ENCODE data around the gene IGSF3.
"Not testable (repeated sequence)": the region's sequence is repeated elsewhere in the genome, so short reads cannot be mapped to it uniquely, and the experiment has no call there.

IGSF3 gene

DNA sequence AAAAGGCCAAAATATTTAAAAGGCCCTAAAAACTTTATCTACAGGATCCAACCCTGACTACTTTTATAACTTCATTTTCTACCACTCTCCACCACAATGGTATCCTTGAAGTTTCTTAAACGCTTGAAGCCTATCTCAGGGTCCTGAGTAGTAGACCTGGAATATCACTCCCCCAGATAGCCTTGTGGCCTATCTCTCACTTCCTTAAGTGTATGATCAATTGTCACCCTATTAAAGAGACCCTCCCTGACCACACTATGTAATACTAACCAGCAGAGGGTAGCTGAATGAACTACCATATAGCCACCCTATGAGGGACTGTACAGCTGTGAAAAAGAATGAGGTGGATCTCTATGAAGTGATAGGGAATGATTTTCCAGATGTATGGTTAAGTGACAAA, 102.3 kb downstream of the IGSF3 start:
- H3K27ac ChIP-seq = no peak overlapping the region
- TF ChIP-seq, protein P1, sequence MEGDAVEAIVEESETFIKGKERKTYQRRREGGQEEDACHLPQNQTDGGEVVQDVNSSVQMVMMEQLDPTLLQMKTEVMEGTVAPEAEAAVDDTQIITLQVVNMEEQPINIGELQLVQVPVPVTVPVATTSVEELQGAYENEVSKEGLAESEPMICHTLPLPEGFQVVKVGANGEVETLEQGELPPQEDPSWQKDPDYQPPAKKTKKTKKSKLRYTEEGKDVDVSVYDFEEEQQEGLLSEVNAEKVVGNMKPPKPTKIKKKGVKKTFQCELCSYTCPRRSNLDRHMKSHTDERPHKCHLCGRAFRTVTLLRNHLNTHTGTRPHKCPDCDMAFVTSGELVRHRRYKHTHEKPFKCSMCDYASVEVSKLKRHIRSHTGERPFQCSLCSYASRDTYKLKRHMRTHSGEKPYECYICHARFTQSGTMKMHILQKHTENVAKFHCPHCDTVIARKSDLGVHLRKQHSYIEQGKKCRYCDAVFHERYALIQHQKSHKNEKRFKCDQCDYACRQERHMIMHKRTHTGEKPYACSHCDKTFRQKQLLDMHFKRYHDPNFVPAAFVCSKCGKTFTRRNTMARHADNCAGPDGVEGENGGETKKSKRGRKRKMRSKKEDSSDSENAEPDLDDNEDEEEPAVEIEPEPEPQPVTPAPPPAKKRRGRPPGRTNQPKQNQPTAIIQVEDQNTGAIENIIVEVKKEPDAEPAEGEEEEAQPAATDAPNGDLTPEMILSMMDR (conservative IDR thresholded peaks at IDR 0.05) = no peak

DNA sequence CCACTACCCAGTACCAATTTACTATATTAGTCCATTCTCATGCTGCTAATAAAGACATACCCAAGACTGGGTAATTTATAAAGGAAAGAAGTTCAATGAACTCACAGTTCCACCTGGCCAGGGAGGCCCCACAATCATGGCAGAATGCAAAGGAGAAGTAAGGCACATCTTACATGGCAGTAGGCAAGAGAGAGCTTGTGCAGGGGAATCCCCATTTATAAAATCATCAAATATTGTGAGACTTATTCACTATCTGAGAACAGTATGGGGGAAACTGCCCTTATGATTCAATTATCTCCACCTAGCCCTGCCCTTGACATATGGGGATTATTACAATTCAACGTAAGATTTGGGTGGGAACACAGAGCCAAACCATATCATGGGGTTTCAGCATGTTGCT, 103.1 kb downstream of the IGSF3 start:
- no peak overlapping the region for H3K27ac ChIP-seq
- TF ChIP-seq, protein P1 (conservative IDR thresholded peaks at IDR 0.05) = no peak

DNA sequence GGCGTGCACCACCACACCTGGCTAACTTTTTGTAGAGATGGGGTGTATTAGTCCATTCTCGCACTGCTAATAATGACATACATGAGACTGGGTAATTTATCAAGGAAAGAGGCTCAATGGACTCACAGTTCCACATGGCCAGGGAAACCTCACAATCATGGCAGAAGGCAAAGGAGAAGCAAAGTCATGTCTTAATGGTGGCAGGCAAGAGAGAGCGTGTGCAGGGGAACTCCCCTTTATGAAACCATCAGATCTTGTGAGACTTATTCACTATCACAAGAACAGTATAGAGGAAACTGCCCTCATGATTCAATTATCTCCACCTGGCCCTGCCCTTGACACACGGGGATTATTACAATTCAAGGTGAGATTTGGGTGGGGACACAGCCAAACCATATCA, 105.1 kb downstream of the IGSF3 start:
- not testable (repeated sequence) for H3K27ac ChIP-seq

DNA sequence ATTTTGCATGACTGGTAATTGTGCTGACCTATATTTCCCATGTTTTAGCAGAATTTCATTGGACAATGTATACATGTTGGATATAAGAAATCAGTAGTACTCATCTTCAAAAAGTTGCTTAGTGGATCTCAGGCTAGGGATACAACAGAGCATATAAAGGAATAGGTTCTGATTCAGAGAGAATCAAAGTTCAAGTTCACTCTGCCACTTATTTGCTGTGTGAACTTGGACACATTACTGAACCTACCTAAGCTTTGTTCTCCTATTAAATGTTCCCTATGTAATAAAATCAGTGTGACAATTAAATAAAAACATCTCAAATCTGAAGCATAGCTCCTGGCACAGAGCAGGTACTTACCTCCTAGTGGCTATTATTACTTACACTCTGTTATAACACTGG, 106.0 kb downstream of the IGSF3 start:
- TF ChIP-seq, protein P1 (conservative IDR thresholded peaks at IDR 0.05) = no peak
- H3K27ac ChIP-seq = no peak overlapping the region

DNA sequence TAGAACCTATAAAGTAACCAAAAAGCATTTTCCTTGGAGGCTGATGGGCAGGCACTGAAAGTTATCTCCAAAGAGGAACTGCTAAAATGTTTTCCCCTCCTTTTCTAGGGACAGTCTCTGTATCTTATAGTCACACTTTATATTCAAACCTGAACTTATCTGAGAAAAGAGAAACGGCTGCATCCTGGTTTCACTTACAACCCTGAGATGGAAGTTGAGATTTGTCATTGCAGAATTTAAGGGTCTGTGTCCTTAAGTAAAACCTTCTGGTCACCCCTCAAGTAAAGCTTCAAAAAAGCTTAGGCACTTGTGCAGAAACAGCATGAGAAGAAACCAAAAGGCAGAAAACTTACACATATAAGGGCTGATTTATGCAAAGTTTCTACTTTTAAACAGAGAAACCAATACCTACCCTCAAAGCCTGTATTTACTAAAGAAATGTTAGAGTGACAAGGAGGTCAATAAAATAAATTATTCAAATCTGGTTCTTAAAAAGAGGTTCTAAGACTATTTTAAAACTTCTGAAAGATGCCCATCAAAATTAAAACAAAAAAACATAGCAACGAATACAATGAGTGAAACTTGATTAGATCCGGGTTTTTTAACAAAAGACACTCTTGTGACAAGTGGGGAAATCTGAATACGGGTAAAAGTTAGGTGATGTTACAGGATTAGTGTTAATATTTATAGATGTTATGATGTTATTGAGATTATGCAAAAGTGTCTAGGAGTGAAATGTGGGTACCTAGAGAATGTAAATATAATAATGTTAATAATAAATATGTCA, 106.6 kb downstream of the IGSF3 start:
- TF ChIP-seq, protein P1 (conservative IDR thresholded peaks at IDR 0.05) = no peak
- H3K27ac ChIP-seq = no peak overlapping the region

DNA sequence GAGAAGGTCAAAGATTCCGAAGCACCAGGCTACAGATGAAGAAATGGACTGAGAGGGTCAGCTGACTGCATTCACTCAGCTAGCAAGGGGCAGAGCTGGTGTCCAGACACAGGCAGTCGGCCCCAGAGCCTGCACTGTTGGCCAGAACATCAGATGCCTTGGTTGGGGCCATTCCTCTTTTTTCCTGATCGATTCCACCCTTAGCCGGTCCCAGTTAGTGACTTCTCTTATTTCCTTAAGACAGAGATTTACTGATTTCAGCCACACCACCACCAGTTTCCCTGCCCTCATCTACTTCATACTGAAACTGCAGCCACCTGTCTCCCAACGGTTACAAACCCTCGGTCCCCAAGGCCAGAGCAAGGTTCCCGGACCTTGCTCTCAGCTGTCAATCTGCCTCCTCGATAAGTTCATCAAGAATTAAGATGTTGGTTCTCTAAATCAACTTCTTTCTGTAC, 108.2 kb downstream of the IGSF3 start:
- no peak overlapping the region for H3K27ac ChIP-seq
- TF ChIP-seq, protein P1 (conservative IDR thresholded peaks at IDR 0.05) = no peak

DNA sequence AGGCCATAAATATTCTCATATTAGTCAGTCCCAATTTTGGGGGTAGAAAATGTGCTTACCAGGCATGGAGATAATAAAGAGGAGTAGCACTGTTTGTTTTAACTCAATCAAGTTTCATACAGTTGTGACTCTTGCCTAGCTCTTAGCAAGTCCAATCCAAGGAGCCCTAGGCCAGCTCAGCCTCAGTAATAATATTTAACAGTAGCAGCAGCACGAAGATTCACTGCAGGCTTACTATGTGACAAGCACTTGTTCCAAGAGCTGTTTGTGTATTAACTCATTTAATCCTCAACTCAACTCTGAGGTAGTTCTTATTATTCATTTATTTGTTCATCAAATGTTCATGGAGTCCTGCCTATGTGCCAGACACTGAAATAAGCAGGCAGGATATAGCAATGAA, 109.0 kb downstream of the IGSF3 start:
- TF ChIP-seq, protein P1 (conservative IDR thresholded peaks at IDR 0.05) = no peak
- H3K27ac ChIP-seq = no peak overlapping the region

DNA sequence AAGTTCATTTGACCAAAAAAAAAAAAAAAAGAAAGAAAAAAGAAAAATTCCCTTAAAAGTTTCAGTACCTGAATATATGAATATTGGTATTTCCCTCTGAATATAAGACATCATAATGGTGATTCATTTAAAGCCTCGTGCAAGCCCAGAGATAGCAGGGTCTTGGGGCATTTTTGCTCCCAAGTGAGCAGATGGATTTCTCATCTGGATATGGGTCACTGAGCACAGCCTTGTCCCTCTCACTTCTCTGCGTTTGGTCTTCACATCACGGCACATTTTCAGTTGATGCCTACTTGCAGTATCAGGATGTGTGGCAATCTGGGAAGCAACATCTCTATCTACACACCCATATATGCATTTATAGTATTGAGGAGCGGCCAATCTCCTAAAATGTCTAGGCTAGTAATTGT, 109.4 kb downstream of the IGSF3 start:
- H3K27ac ChIP-seq = no peak overlapping the region
- TF ChIP-seq, protein P1 (conservative IDR thresholded peaks at IDR 0.05) = no peak
